Hepatocyte (in vitro differentiated cells): ENCODE results near the gene NKIRAS2.

Experiments used
- CTCF ChIP-seq: fragments of 200-600 bp; sonication (generic); IDR thresholded peaks from 2 replicates; pipeline ENCODE4 v1.5.1; 2016; ENCODE audit warnings: antibody characterized with exemption, mild to moderate bottlenecking; ENCODE audit not compliant: poor library complexity
- EZH2 ChIP-seq: fragments of 200-600 bp; sonication (generic); IDR thresholded peaks from 2 replicates; pipeline ENCODE4 v1.6.1; 2016; ENCODE audit warnings: antibody characterized with exemption, mild to moderate bottlenecking, borderline replicate concordance
- EZH2phosphoT487 ChIP-seq: fragments of 200-600 bp; sonication (generic); IDR thresholded peaks from one replicate; pipeline ENCODE4 v1.6.1; 2018; ENCODE audit warnings: antibody characterized with exemption, mild to moderate bottlenecking, low read depth, moderate library complexity; ENCODE audit not compliant: unreplicated experiment, severe bottlenecking

GRCh38 chr17:41998497-41998896 is 21.4 kb upstream of the NKIRAS2 start:
- TF ChIP-seq EZH2 (no peak), CTCF (no peak), EZH2phosphoT487 (no peak)
